Stimulated activated CD8-positive, alpha-beta memory T cell treated with anti-CD3 and anti-CD28 coated beads, Interleukin-12 subunit alpha, Interleukin-12 subunit beta, amount 100 ng/mL, for 1 hour (primary cell): ENCODE results near the gene RESP18.

Source experiments
- DNase-seq: peaks from one replicate; pipeline ENCODE4 v3.0.0-alpha.2; 2020; ENCODE audit warnings: low read depth

Gene RESP18

GRCh38 chr2:219332542-219332941 is at the start of gene RESP18:
RESP18 (minus strand) TSS chr2:219332744.
- DNase-seq: no peak

DNA sequence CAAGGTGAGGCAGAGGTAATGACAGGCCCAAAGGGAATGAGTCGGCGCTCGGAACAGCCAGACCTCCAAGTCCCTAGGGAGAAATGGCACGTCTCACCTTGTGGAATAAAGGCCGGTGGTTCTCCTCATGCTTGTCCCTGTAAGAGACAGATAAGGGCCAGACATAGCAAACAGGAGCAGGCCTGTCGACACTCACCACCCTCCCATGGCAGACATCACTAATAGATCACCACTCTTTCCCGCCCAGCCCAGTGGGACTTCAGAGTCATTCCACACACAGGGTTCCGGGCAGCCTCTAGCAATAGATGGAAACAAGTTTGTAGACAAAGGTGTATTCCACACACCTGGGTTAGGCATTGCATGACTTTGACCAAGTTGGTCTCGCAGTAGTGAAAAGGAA is 48.9 kb upstream of the RESP18 start:
- DNase-seq: no peak

DNA sequence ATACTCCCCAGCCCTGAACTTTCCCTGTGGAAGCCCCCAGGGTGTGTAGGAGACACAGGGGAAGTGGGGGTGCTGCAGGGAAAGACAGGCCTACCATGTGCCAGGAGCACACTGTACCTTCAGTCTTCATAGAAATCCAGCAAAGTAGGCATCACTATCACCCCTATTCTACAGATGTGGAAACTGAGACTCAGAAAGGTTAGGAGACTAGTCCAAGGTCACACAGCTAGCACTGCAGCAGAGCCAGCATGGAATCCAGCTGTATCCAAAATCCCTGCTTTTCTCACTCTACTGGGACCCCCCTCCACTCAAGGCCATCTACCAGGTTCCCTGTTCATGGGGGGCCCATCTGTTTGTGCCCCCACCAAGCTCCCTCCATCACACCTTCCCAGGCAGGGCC is 48.4 kb upstream of the RESP18 start:
- DNase-seq: no peak

DNA sequence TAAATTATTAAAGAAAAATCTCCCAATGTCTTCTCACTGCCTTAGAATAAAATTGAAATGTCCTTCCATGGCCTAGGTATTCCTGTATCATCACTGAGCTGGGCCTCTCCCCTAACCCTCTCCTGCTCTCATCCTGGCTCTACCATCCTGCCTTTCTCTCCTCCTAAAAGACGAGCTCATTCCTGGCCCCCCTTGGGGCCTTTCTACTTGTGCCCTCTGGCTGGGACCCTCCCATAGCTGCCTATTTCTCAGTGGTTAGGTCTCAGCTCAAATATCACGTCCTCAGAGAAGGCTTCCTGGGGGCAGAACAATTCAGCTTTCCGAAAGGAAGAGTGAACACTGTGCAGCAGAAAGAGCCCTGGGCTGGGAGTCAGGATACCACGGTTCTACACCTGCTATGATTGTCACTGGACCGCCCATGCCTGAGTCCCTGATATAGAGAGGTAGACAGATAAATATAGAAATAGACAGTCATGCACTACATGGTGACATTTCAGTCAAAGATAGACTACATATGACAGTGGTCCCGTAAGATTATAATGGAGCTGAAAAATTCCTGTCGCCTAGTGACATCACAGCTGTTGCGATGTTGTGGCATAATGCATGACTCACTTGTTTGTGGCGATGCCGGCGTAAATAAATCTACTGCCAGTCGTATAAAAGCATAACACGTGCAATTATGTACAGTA is 45.8 kb upstream of the RESP18 start:
- no peak for DNase-seq

- DNase-seq: no peak
Observed at GRCh38 chr2:219369447-219369861, 36.9 kb upstream of the RESP18 start.

GRCh38 chr2:219368690-219369191 is 36.2 kb upstream of the RESP18 start:
- DNase-seq: no peak

GRCh38 chr2:219362524-219363164 is 30.1 kb upstream of the RESP18 start:
- no peak for DNase-seq

DNA sequence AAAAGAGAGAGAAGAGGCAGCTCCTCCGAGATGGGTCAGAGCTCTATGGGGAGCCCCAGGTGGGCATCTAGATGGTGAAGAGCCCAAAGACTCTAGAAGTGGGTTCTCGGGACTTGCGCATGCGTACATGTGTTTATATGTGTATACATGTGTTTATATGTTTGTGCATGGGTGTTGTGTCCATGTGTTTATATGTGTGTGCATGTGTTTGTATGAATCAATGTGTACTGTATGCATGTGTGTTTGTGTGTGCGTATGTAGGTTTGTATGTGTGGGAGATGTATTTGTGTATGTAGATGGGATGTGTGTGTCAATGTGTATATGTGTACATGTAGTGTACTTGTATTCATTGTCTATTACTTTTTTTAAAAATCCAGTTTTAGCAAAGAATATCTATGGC is 29.5 kb upstream of the RESP18 start:
- no peak for DNase-seq

GRCh38 chr2:219358170-219359075 is 25.9 kb upstream of the RESP18 start:
- no peak for DNase-seq

- DNase-seq: no peak
Observed at GRCh38 chr2:219356834-219357233, 24.3 kb upstream of the RESP18 start.

GRCh38 chr2:219354582-219354981 is 22.0 kb upstream of the RESP18 start:
- no peak for DNase-seq

DNA sequence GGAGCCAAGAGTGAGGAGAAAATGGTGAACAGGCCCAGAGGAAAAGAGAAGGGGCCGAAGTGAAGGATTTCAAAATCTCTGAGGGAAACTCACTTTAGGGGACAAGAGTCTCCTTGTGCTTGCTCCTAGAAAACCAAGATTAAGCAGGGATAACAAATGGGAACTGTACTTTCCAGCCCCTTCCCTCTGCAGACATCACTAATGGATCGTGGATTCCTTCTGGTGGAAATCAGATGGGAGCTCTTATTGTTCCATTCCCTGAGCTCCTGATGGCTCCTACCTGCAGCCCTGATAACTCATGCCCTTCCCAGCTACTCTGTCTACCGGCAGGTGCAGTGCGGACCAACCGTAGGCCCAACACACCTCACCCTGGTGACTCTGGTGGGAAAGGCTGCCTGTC is 20.6 kb upstream of the RESP18 start:
- no peak for DNase-seq

- peak; percentile 48 for DNase-seq
Observed at GRCh38 chr2:219352448-219353023, 20.0 kb upstream of the RESP18 start.

DNA sequence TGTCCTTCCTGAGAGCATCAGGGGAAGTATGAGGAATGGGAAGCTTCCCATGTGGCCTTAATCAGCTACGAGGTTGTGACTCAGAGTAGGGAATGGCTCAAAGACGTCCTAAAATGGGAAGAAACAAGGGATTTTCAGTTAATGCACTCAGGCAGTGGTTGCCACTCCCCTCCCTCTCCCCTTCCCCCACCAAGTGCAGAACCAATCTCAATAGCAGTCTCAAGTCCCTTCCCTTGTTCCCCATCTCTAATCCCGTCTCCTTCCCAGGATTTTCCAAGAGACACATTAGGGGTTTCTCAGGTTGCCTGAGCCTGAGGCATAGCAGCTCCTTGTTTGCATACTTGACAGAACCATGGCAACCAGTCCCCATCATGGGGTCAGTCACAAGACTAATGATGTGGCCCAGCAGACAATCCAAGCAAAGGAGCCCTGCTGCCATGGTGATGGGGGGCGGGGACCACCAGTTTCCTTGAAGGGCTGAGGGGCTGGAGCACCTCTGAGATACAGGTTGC is 18.2 kb upstream of the RESP18 start:
- no peak for DNase-seq

- no peak for DNase-seq
Observed at GRCh38 chr2:219350215-219350614, 17.7 kb upstream of the RESP18 start.

- DNase-seq: no peak
Observed at GRCh38 chr2:219344751-219345430, 12.3 kb upstream of the RESP18 start.

DNA sequence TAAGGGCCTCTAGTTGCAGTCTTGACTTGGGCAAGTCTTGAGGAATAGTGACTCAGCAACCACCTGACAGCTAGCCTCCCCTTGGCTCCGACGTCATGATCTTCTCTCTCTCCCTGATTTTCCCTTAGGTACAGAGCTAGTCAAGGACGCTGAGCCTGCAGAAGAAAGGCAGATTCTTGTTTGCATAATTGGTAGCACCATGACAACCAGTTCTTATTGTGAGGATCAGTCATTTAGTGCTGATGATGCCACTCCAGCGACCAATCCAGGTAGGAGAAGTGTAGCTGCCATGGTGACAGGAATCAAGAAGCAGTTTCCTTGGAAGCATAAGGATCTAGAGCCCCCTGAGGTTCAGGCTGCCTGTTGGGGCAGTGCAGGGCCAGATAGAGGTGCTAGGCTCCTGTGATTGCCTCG is 2.8 kb upstream of the RESP18 start:
- DNase-seq: no peak

- DNase-seq: no peak
Observed at GRCh38 chr2:219334076-219334475, 1.5 kb upstream of the RESP18 start.

DNA sequence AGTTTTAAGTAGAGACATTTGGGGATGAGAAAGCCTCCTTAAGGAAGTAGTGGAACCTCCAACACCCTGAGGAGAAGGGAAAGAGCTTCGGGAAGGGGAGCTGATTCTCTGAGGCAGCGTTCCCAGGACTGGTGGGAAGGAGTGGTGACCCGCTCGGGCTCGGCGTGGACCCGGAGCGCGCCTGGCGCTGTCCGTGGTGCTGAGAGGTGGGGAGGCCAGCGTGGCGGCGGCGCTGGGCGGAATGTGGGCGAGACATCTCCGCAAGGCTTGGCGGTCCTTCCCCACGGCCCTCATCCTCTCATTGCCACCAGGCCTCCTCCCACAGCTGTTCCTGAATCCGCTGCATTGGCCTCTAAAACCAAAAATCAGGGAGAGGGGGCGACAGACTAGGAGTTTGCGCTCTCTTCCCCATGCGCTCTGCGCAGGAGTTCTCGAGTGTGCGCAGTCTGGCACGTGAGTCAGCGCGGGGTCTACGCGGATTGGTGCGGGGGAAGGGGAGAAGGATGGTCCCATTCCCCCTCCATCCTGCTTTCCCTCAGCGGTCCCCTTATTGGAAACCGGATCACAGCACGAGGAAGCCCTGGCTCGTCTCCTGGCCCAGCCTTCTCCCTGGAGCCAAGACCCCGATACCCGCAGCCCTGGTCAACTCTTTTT is 857 bp downstream of the RESP18 start:
- no peak for DNase-seq

- no peak for DNase-seq
Observed at GRCh38 chr2:219327719-219328118, 4.8 kb downstream of the RESP18 start.
